DMS79 treated with DMSO at 0.1 percent for 48 hours (cell line): ENCODE measurements around the gene CSTF1.
A peak's percentile ranks its signal among the peaks of the same experiment; 100 is the strongest.

Experiments
- DNase-seq: peaks from one replicate; lab custom pipeline; 2025; lab: John Stamatoyannopoulos, UW

The CSTF1 gene

DNA sequence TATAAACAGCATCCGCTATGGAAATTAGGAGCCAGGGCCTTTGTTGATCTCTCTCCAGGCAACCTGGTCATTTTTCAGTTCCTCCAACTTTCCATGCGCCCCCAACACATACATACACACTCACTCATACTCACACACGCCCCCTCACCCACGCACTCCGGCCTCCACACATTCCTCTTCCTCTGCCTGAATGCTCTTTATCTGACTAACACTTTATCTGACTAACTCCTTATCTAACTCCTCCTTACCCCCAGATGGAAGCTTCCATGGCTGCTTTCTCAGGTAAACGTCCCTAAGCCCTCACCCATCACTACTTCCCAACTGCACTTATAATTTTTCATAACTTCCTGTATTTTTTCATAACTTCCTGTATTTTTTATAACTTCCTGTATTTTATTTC is 37.1 kb downstream of the CSTF1 start:
- DNase-seq, result no peak

DNA sequence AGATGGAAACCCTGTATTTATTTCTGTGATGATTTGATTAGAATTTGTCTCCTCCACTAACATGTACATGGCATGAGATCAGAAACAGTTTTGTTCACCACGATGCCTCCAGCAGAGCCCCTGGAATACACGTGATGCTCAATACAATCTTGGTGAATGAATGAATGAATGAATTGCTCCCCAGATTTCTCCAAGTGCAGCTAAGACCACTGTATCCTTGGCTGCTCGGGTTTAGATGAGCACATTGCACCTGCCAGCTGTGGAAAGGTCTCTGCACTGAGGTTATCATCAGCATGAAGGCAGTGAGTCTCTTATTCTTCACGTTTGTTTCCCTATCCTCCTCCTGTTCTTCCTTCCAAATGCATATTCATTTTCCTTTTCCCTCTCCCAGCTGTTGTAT is 37.5 kb downstream of the CSTF1 start:
- no peak for DNase-seq

DNA sequence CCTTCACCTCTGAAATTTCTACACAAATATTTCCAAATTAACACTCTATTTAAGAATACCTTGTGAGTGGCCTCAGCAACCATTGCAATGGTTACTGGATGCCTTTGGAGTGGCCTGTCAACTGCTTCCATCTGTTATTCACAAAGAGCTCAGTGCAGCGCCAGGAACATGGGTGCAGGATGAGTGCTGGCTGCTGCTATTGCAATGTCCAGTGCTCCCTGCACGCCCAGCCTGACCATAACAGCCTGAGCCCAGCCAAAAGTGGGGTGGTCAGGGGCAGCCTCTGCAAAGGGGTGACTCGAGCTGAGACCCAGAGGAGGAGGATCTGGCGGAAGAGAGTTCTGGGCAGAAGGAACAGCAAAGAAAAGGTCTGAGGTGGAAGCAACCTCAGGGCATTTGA is 38.0 kb downstream of the CSTF1 start:
- no peak for DNase-seq

DNA sequence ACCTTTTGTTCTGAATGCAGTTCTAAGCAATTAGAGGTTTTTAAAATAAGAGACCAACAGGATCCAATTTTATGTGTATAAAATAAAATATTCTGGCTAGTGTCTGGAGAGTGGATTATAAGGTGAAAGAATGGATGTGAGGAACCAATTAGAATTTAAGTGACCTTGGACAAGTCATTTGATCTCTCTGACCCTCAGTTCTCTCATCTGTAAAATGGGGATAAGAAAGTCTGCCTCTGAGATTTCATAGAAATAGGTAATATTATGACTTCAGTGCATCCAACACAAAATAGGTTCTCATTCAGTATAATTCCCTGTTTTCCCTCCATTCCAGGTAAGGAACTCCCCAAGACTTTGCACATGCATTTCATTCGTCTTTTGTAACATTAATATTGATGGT is 38.5 kb downstream of the CSTF1 start:
- DNase-seq, result no peak

DNA sequence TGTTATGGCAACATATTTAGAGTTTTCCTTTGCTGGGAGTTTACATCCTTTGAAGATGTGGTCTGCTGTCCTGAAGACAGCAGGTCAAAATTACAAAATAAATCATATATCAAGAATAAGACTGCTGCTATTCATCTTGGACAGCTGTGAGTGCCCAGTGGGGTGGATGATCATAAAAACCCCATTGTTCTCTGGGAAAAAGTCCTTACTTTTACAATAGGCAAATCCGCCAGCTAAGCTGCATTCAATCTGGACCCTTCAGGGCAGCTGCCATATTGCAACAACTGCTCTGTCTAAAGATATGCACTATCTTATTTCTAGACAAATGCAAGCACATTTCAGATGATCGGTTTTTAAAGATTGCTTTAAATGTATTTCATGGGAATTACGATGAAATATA is 39.0 kb downstream of the CSTF1 start:
- DNase-seq, result no peak

DNA sequence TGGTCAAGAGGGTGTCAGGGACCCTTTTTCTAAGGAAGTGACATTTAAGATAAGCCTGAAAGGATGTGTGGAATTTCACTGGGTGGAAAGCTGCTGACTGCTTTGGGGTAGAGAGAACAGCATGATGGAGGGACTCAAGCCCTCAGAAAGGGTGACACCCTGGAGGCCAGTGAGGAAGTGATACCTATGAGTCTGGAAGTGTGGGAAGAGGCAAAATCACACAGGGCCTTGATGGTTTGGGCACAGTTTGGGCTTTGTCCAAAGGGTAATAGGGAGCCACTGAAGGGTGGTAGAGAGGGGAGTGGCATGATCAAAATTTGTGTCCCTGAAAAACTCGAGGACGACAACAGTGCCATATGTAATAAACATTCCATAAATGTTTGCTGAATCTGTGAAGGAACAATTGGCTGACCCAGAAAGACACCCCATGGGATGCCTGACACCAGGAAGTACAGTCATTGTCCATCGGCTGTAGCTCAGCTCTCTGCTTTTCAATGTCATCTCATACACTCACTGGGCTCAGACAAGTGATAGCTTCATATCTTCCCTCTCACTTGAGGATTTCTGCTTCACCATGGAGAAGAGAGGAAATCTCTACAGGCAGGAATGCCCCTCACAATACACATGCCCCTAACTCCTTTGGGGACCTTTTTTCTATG is 40.9 kb downstream of the CSTF1 start:
- DNase-seq, result no peak

DNA sequence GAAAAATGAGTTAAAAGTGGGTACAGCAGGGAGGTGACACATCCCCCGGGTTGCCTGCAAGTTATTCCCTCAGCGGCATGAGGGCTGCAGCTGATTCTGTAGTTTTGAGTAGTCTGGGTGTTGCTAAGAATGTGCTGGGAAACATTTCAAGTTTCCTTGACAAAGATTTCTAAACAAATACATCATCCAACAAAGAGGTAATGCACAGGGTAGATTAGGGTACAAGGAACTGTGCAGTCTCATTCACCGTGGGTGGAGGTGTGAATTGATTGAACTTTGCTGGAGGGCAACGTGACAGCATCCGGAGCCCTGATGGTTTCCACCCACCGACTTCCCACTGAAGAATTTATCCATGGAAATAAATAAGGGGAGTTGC is 41.4 kb downstream of the CSTF1 start:
- no peak for DNase-seq

DNA sequence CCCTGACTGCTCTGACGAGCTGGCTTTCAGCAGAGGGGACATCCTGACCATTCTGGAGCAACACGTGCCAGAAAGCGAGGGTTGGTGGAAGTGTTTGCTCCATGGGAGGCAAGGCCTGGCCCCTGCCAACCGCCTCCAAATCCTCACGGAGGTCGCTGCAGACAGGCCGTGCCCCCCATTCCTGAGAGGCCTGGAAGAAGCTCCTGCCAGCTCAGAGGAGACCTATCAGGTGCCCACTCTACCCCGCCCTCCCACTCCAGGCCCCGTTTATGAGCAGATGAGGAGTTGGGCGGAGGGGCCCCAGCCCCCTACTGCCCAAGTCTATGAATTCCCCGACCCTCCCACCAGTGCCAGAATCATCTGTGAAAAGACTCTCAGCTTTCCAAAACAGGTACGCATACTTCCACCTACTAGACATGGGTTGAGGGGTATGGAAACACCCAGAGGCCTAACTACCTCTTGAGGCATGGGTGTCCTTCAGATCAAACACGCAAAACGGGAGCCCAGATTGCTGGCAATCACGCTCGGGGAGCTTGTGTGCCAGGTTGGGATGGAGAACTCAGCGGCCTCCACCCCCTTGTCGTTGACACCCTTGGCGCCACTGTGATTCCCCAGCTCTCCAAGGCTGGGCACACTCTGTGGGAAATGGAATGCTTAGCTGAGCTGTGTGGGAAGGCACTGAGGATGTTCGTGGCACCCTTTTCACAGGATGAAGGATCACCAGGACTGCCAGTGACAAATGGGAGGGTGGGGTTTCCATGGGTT is 44.9 kb downstream of the CSTF1 start:
- no peak for DNase-seq

DNA sequence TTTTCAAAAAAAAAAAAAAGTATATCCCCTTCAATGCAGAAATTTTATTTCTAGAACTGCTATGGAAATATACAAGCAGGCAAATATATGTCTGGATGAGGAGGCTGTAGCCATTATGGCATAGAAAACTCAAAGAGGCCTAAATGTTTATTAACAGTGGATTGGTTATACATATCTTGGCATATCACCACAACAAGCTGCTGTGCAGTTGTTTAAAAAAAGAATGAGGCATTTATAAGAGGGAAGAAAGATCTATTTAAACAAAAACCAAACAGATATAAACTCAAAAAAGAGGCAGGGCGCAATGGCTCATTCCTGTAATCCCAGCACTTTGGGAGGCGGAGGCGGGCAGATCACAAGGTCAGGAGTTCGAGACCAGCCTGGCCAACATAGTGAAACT is 45.8 kb downstream of the CSTF1 start:
- no peak for DNase-seq

DNA sequence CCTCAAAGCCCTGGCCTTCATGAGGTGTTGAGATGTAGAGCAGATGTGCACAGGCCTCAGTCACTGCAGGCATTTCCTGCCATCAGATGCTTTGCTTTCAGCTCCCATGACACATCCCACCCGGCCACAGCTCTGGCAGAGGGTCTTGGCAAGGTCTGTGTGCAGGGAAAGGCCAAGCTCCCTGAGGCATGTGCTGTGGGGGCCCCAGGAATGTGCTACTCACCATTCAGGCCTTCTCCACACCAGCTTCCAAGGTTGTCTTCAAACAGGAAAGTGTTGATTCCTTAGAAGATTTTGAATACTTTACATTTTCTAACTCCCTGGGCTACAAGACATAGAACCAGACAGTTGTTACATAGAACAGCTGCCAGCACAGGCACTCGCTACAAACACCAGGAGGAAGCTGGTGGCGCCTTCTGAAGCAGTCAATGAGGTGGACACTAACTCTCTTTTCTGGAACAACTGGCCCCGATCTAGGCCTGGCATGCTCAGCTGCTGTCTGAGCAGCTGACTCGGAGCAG is 47.4 kb downstream of the CSTF1 start:
- no peak for DNase-seq

DNA sequence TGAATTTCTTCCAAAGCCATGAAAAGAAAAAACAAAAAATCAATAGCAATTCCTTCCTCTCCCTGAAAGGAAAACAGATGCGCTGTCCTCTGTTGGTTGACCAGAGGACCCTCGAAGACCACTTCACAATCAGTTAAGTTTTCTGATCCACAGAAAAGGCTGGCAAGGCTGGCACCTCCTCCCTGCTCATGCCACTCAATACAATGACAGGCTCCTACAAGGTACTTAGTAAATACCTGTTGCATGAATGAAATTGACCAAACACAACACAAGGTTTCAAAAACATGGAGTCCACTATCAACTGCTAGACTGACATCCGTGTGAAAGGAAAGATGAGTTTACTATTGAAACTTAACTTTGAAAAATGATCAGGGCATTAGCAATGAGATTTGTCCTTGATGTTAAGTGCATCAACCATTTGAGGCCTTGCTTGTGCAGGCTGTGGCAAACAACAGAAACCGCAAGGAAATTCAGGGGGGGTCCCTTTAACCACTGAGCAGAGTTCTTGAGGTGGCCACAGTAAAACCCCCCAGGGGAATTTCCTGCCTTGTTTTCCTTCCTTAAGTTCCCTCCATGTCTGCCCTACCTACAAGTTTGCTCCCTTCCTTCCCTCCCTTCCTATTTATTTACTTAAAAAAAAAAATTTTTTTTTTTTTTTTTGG is 48.0 kb downstream of the CSTF1 start:
- DNase-seq, result peak; percentile 13

DNA sequence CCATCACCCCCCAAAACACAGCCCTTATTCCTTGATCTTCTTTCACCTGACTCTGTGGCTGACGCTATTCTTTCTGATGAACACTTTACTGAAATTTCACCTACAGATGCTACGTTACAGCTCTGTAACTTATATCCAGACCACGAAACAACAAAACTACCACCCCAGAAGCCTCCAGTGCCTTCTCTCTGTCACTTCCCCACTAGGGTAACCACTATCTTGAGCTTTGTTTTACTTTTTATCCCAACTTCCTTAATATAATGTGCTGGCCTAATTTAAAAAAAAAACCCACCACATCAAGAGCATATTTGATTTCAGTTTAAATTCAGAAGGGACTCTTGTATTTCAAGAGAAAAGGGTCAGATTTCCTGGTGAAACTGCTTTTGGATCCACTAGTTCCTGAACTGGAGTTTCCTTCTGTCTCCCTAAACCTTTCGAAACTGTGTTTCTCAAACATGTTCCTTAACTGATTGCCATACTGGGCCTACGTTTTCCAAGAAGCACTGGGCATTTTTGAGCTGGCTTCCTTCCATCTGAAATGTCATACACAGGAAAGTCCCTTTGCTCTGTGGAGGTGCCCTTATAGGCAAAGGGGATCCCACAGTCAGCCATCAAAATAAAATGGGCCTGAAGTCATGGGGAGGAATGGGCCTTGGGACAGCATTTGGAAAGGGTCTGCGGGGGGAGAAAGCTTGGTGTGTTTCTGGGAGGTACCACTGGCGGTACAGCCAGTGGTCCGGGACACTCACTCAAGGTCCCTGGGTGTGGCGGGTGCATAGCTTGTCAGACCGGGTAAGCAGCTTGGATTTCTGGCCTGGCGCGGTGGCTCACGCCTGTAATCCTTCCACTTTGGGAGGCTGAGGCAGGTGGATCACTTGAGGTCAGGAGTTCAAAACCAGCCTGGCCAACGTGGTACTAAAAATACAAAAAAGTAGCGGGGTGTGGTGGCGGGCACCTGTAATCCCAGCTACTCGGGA is 50.2 kb downstream of the CSTF1 start:
- no peak for DNase-seq

DNA sequence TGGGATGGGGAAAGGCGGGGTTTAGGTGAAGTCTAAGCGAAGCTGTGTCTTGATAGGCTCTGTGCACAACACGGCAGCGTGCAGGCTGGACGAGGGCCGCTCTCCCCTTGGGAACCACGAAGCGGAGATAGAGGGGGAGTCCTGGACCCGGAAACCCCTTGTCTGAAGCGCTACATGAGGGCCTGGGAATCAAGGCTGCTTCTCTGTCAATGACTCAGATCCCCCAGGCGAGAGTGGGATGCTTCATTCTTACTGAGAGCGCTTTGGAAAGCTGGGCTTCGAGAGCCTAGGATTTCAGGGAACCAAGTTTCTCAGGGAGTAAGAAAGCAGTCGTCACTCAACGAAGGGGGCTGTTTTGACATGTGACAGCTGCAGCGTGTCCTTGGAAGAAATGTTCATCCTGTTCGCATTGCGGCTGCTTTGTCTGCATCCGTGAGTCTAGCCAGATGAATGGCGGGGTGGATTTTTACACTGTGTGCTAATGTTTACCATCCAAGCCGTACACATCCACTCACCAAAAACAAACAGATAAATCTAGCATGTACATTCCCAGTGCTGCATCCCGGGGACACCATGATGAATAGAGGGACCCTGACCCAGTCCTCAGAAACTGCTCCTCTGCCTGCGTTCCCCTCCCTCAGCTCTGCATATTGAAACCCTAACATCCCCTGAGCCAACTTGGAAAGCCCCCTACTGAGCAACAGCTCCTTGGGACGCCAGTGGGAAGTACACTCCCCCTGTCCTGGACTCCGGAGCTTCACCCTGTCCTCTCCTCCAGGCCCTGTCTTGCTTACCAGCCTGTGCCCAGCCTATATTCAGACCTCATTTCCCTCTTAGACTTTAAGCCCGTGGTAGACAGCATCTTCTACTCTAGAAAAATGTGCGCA is 51.5 kb downstream of the CSTF1 start:
- no peak for DNase-seq

DNA sequence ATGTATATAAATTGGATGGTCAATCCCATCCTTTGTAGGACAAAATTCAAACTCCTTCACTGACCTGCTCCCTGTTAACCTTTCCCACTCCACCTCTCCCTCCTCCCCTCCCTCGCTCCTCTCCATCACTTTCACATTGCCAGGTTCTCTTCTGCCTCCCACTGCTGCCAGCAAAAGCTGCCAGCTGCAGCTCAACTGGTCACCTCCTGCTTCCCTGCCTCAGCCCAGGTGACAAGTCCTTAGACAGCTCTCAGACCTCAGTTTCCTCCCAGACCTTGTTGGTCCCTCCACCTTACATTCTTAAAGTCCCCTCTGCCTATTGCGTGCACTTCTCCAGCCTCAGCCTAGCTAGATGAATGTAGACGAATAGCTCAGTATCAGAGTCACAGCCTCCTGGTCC is 52.7 kb downstream of the CSTF1 start:
- DNase-seq, result no peak

DNA sequence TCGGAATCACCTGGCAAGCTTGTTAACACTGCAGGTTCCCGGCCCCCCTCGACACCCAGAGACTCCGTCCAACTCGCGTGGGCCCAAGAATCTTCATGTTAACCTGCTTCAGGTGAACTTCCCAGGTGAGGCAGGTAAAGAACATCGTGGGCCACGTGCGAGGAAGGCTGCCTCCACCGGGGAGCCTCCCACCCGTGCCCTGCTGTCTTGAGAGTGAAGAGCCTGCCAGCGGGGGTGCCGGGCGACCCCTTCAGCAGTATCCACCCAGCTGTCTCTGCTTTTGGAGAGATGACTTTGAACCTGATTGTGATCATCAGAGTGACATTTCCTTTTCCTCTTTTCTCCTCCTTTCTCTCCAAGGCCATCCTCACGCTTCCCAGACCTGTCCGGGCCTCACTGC is 53.1 kb downstream of the CSTF1 start:
- no peak for DNase-seq

DNA sequence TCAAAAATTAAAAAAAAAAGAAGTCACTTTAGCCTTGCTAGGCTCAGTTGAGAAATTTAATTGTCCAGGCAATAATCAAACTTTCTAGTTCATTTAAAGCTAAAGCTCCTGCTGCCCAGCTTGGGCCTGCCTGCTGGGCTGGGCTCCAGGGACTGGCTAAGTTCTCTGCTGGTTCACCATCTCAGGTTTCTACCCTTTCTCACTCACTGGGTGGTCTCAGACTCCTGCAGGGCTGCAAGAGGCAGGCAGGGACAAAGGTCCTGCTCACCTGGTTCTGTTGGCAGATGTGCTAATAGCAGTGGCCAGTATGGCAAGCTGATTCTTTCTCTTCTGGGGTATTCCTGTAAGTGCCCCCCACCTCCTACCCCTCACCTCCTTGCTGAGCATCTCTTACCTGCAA is 54.8 kb downstream of the CSTF1 start:
- no peak for DNase-seq

DNA sequence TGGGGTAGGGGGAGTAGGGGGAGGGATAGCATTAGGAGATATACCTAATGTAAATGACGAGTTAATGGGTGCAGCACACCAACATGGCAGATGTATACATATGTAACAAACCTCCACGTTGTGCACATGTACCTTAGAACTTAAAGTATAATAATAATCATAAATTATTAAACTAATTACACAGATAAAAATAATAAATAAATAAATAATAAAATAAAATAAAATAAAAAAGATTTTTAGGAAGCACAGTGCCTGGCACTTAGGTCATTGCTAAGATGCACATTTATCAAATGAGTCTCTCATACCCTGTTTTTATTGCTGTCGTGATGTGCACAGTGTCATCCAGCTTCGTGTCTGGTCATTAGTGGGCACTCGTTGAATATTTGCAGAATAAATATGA is 57.0 kb downstream of the CSTF1 start:
- no peak for DNase-seq

DNA sequence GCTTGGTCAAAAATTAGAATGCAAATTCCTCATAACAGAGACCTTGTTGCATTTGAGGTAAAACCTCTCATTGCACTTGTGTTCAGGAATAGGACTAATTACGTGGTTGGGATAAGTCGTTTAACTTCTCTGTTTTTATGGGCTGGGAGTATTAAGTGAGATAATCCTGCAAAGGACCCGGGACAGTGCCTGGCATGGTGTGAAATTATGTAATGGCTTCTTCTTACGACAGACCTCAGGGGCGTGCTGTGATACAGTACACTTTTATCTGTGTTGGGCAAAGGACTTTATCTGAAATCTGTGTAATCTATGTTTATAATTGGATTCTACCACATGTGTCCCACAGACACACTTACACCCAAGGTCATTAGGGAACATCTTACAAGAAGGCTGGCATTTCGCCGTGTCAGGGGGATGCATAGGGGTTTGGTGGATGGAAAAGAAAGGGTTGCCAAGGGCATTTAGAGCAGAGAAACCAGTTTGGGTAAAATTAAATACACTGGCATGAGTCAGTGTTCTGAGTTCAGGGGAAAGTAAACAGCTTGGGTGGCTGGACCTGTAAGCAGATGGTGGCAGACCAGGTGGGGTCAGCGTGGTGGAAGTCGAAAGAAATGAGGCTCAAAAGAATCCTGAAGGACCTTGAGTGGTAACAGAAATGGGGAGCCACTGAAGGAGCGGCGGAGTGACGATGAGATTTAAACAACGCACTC is 58.8 kb downstream of the CSTF1 start:
- DNase-seq, result no peak

DNA sequence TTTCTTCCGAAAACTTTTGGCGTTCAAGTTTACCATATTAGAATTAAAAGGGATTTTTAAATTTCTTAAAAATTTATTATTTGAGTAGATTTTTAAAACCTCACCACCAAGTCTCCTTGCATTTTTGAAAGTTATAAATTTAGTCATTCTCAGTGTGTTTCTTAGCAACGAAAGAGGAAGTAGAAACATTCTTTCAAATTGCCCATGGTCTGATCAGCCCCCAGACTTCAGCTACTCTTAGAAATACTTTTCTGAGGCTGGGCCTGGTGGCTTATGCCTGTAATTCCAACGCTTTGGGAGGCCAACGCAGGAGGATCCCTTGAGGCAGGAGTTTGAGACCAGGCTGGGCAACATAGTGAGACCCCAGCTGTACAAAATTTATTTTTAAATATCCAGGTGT is 60.9 kb downstream of the CSTF1 start:
- DNase-seq, result no peak

DNA sequence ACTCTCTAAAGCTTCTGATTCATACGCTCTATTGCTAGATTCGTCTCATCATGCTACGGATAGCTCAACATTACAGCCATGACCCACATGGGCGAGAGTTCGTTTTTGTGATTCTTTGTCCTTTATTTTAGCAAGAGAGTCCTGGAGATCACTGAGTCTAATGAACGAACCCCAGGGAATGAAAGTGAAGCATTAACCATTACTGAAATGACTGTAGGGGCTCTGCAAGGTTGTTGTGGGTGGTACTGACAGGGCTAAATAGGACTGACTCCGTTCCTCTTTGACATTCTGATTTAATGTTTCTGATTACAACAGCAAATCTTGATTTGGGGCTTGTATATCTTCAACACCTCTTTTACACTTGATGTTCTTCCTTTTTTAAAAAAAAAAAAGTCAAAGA is 62.3 kb downstream of the CSTF1 start:
- DNase-seq, result no peak
